Activated CD8-positive, alpha-beta memory T cell treated with anti-CD3 and anti-CD28 coated beads, Interleukin-2, amount 10 ng/mL, durations not matched to agents 7 days and 5 days (primary cell): ENCODE data around the gene C20orf141. TPM values are rescaled to one million over a fixed set of nuclear protein-coding genes. Genes with fewer than 3 reads are reported as not detected.
"Not testable (repeated sequence)": the region's sequence is repeated elsewhere in the genome, so short reads cannot be mapped to it uniquely, and the experiment has no call there.

ENCODE experiments used
- ATAC-seq: fragments of 150-1000 bp; cut with Tn5 transposase; one replicate; pipeline ENCODE4 v1.10.0; 2021; ENCODE audit warnings: moderate library complexity
- CTCF ChIA-PET: fragments of 350-600 bp; sonication (Branson Sonifier 250); formaldehyde crosslinking; loops from one replicate; lab custom pipeline; 2021; ENCODE audit warnings: antibody characterized with exemption; lab: Charles Lee
- DNase-seq: peaks from one replicate; pipeline ENCODE4 v3.0.0-alpha.2; 2020
- H3K27ac Mint-ChIP-seq: one replicate; pipeline ENCODE4 v1.8.0; 2021; ENCODE audit warnings: mild to moderate bottlenecking, mixed read lengths
- H3K27me3 Mint-ChIP-seq: one replicate; pipeline ENCODE4 v1.8.0; 2021; ENCODE audit warnings: mixed read lengths
- H3K36me3 Mint-ChIP-seq: one replicate; pipeline ENCODE4 v1.8.0; 2021; ENCODE audit warnings: mild to moderate bottlenecking, mixed read lengths
- H3K4me1 Mint-ChIP-seq: one replicate; pipeline ENCODE4 v1.8.0; 2021; ENCODE audit warnings: mixed read lengths
- H3K4me3 Mint-ChIP-seq: one replicate; pipeline ENCODE4 v1.8.0; 2021; ENCODE audit warnings: mild to moderate bottlenecking, moderate library complexity, mixed read lengths
- H3K9me3 Mint-ChIP-seq: one replicate; pipeline ENCODE4 v1.8.0; 2022; ENCODE audit warnings: low read depth, mixed read lengths
- total RNA-seq, 2 experiments: library from RNA; stranded (reverse); gene quantifications; one replicate each; pipeline ENCODE4 v1.2.3, GENCODE V29; 2021

The C20orf141 gene
- total RNA-seq, 2 experiments from 2014 or later = not detected

- peaks cover 10% of the 10 kb centered on the region for H3K4me1 Mint-ChIP-seq
- no peak overlapping the region for H3K4me3 Mint-ChIP-seq
- peaks cover 3% of the 10 kb centered on the region for H3K36me3 Mint-ChIP-seq
- no peak for DNase-seq
- no peak for ATAC-seq
- no peaks in the 10 kb centered on the region for H3K9me3 Mint-ChIP-seq
- no peak overlapping the region for H3K27ac Mint-ChIP-seq
- peaks cover 71% of the 10 kb centered on the region for H3K27me3 Mint-ChIP-seq
- CTCF ChIA-PET = no interaction called here
Observed at GRCh38 chr20:2804852-2805688, 9.7 kb upstream of the C20orf141 start.

DNA sequence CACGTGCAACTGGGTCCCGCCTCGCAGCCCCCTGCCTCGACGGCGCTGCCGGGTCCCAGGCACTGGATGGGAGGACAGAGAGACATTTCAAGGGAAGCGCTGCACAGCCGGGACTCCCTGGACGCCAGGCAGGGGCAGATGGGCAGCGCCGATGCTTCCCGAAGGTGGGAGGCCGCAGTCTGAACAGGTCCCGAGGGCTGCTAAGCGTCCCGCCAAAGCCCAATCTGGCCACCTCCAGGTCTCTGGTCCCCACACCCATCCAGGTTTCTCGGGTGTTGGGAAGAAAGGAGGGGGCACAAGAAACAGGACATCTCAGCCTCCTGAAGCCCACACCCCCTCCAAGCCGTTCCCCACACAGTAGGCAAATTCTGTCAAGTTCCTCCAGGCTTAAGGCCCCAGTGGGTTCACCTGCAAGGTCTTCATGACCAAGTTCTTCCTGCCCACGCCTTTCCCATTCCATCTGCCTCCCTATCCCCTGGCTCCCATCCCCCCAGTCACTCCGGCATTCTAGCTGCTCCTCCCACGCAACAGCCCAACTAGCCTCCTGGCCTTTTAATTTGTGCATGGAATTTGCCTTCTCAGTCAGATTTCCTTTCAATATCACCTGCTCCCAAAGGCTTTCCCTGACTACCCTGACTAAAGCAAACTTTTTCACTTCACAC is 9.0 kb upstream of the C20orf141 start:
- CTCF ChIA-PET = no interaction called here
- peaks cover 3% of the 10 kb centered on the region for H3K36me3 Mint-ChIP-seq
- H3K4me1 Mint-ChIP-seq = peaks cover 6% of the 10 kb centered on the region
- H3K4me3 Mint-ChIP-seq = no peak overlapping the region
- DNase-seq = no peak
- H3K27me3 Mint-ChIP-seq = peaks cover 71% of the 10 kb centered on the region
- ATAC-seq = no peak
- no peak overlapping the region for H3K27ac Mint-ChIP-seq
- H3K9me3 Mint-ChIP-seq = no peaks in the 10 kb centered on the region

DNA sequence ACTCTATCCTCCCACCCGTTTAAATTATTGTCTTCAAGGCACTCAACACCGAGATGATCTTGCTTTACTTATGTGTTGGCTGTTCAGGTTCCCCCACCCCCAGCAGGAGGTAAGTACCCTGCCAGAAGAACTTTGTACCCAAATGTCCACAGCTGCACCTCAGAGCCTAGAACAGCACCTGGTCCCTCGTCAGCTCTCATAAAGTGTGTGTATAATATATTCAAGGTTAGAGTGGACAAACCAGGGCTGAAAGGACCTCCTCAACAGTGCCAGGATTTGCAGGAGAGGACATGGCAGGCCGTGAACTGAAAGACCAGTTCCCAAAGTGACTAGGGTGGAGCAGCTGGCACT is 8.5 kb upstream of the C20orf141 start:
- ATAC-seq (no peak), DNase-seq (no peak)
- Mint-ChIP-seq H3K36me3 (peaks cover 1% of the 10 kb centered on the region), H3K27ac (no peak overlapping the region), H3K9me3 (no peaks in the 10 kb centered on the region), H3K4me1 (peaks cover under 1% of the 10 kb centered on the region), H3K4me3 (no peak overlapping the region), H3K27me3 (peaks cover 71% of the 10 kb centered on the region)
- CTCF ChIA-PET = no interaction called here

DNA sequence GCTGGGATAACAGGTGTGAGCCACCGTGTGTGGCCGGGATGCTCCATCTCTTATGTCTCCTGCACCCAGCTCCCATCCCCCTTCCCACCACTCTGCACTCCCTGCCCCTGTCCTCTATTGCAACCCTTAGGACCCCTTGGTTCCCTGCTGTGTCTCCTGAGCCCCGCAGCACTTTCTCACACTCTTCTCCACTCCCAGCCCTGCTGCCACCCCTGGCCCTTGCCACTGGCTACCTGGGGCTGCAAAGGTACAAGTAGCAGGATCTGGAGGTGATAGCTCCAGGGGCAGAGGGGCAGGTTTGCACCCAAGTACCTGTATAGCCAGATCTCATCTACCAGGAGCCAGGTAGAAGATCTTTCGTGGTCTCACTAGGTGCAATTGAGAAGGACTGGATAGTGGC is 7.8 kb upstream of the C20orf141 start:
- H3K27me3 Mint-ChIP-seq = peaks cover 72% of the 10 kb centered on the region
- CTCF ChIA-PET = no interaction called here
- H3K9me3 Mint-ChIP-seq = no peaks in the 10 kb centered on the region
- DNase-seq (no peak), ATAC-seq (no peak)
- no peak overlapping the region for H3K4me3 Mint-ChIP-seq
- no peaks in the 10 kb centered on the region for H3K4me1 Mint-ChIP-seq
- peaks cover 1% of the 10 kb centered on the region for H3K36me3 Mint-ChIP-seq
- H3K27ac Mint-ChIP-seq = no peak overlapping the region

DNA sequence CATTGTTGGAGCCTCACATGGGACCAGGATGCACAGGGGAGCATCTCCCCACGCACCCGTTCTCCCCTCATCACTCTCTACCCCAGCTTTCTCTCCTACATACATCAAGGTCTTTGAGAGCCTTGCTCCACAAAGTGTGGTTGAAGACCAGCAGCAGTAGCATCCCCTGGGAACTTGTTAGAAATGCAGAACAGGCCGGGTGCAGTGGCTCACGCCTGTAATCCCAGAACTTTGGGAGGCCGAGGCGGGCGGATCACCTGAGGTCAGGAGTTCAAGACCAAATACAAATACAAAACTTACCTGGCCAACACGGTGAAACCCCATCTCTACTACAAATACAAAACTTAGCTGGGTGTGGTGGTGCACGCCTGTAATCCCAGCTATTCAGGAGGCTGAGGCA is 6.9 kb upstream of the C20orf141 start:
- peaks cover 71% of the 10 kb centered on the region for H3K27me3 Mint-ChIP-seq
- H3K36me3 Mint-ChIP-seq, H3K4me3 Mint-ChIP-seq, H3K9me3 Mint-ChIP-seq, CTCF ChIA-PET, H3K27ac Mint-ChIP-seq, H3K4me1 Mint-ChIP-seq, DNase-seq, ATAC-seq: not testable (repeated sequence)

- Mint-ChIP-seq H3K27ac (no peak overlapping the region), H3K4me3 (no peak overlapping the region), H3K4me1 (peaks cover 2% of the 10 kb centered on the region), H3K36me3 (no peaks in the 10 kb centered on the region), H3K27me3 (peaks cover 72% of the 10 kb centered on the region), H3K9me3 (peaks cover 6% of the 10 kb centered on the region)
- DNase-seq (no peak), ATAC-seq (no peak)
- CTCF ChIA-PET = interaction anchor here (0.6 kb wide), 1 partner anchor 56 kb away, joined by 3 read pairs; no protein-coding TSS in a partner anchor
Observed at GRCh38 chr20:2809690-2810089, 5.1 kb upstream of the C20orf141 start.

DNA sequence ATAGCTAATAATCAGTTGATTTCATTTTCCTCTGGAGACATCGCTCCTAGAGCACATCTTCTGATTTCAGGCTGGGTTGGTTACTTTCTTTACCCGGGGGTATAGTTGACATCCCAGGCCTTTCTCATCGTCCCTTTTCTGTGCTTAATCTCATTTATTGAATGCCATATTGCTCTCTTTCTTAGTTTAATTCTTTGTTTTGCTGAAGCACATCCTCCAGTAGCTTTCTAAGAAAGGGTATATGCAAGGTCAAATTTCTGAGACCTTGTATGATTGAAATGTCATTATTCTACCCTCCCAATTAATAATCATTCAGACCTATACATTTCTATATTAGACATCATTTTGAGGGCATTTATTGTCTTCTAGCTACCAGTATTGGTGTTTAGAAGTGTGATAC is 2.6 kb upstream of the C20orf141 start:
- Mint-ChIP-seq H3K4me1 (peaks cover 5% of the 10 kb centered on the region), H3K27ac (no peak overlapping the region), H3K4me3 (no peak overlapping the region), H3K36me3 (no peaks in the 10 kb centered on the region), H3K27me3 (peaks cover 49% of the 10 kb centered on the region), H3K9me3 (peaks cover 6% of the 10 kb centered on the region)
- no peak for ATAC-seq
- CTCF ChIA-PET = interaction anchor here (0.5 kb wide), 1 partner anchor 220 kb away, joined by 3 read pairs; no protein-coding TSS in a partner anchor
- DNase-seq = no peak

DNA sequence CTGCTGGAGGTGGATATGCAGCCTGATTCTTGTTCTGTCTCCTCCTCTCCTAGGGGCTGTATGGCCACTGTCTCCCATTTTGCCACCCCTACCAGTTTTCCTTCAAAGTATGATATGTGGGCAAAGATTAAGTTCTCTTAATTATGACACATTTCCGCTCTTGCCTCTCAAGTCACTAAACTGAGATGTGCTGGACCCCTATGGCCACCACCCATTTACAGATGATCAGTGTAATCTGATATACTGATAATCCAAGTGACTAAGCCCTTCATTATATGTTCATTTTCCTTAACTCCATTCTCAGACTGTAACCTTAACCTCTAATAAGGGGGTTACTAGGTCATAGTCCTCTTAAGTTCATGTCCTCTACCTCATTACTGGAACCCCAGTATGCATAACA is 711 bp upstream of the C20orf141 start:
- ATAC-seq (no peak), DNase-seq (no peak)
- Mint-ChIP-seq H3K4me1 (peaks cover 5% of the 10 kb centered on the region), H3K9me3 (peaks cover 6% of the 10 kb centered on the region), H3K27ac (no peak overlapping the region), H3K36me3 (no peaks in the 10 kb centered on the region), H3K27me3 (peaks cover 41% of the 10 kb centered on the region), H3K4me3 (no peak overlapping the region)
- CTCF ChIA-PET = no interaction called here

- DNase-seq = peak; percentile 32
- Mint-ChIP-seq H3K9me3 (peaks cover 6% of the 10 kb centered on the region), H3K27me3 (peaks cover 49% of the 10 kb centered on the region), H3K4me3 (no peak overlapping the region), H3K4me1 (peaks cover 8% of the 10 kb centered on the region), H3K36me3 (no peaks in the 10 kb centered on the region), H3K27ac (no peak overlapping the region)
- CTCF ChIA-PET = no interaction called here
- no peak for ATAC-seq
Observed at GRCh38 chr20:2815242-2815900, 584 bp downstream of the C20orf141 start.

DNA sequence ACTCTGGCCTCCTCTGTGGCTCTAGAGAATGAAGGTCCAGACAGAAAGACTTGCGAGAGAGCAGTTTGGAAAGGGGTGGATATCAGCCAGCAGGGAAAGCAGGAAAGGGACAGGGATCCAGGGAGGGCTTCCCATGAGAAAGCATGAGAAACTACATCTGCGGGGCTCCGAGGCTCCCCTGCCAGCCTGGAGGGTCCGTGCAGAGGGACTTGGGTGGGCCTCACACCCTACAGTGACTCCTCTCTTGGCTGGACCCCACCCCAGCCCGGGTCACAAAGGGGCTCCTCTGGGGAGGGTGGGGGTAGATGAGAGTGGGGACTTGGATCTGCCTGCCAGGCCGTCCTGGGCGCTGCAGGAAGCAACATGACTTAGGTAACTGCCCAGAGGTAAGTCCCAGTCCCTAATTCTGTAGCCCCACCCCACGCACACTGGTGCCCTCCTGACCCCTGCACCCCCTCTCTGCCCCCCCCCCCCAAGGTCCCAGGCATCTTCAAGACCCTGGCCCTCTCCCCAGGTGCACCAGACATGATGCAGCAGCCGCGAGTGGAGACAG is 1.3 kb downstream of the C20orf141 start, which contains the start of gene TMEM239:
TMEM239 (plus strand) TSS at position 335 of the 553 bp plus-strand sequence; CDS start at position 526, 191 bp downstream.
- H3K27ac Mint-ChIP-seq = no peak within 1 kb of the TSS
- peak; percentile 37 for DNase-seq
- peaks cover 50% of the 10 kb centered on the region for H3K27me3 Mint-ChIP-seq
- H3K9me3 Mint-ChIP-seq = peaks cover 6% of the 10 kb centered on the region
- CTCF ChIA-PET = no interaction called here
- no peak within 1 kb of the TSS for H3K4me3 Mint-ChIP-seq
- H3K4me1 Mint-ChIP-seq = peaks cover 8% of the 10 kb centered on the region
- no peaks in the 10 kb centered on the region for H3K36me3 Mint-ChIP-seq
- ATAC-seq = no peak

DNA sequence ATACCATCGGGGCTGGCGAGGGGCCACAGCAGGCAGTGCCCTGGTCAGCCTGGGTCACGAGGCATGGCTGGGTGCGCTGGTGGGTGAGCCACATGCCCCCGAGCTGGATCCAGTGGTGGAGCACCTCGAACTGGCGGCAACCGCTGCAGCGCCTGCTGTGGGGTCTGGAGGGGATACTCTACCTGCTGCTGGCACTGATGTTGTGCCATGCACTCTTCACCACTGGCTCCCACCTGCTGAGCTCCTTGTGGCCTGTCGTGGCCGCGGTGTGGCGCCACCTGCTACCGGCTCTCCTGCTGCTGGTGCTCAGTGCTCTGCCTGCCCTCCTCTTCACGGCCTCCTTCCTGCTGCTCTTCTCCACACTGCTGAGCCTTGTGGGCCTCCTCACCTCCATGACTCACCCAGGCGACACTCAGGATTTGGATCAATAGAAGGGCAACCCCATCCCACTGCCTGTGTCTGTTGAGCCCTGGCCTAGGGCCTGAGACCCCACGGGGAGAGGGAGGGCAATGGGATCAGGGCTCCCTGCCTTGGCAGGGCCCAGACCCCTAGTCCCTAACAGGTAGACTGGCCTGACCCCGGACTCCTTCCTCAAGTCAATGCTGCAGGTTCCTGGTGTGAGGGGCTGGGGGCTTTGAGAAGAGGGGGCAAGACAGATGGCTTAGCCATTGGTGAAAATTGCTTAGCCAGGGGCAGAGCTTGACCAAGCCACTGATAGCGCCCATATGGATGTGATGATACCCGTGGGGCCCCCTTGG is 2.0 kb downstream of the C20orf141 start:
- H3K9me3 Mint-ChIP-seq = peaks cover 6% of the 10 kb centered on the region
- H3K4me1 Mint-ChIP-seq = peaks cover 12% of the 10 kb centered on the region
- ATAC-seq (no peak), DNase-seq (peak; percentile 43)
- no peak overlapping the region for H3K4me3 Mint-ChIP-seq
- peaks cover 47% of the 10 kb centered on the region for H3K27me3 Mint-ChIP-seq
- no peak overlapping the region for H3K27ac Mint-ChIP-seq
- H3K36me3 Mint-ChIP-seq = no peaks in the 10 kb centered on the region
- CTCF ChIA-PET = interaction anchor here (2.1 kb wide), 1 partner anchor 35 kb away, joined by 8 read pairs; no protein-coding TSS in a partner anchor

- ATAC-seq (no peak), DNase-seq (peak; percentile 25)
- no peak overlapping the region for H3K27ac Mint-ChIP-seq
- peaks cover 46% of the 10 kb centered on the region for H3K27me3 Mint-ChIP-seq
- CTCF ChIA-PET = interaction anchor here (2.1 kb wide), 1 partner anchor 35 kb away, joined by 8 read pairs; no protein-coding TSS in a partner anchor
- H3K9me3 Mint-ChIP-seq = peaks cover 3% of the 10 kb centered on the region
- no peaks in the 10 kb centered on the region for H3K36me3 Mint-ChIP-seq
- H3K4me1 Mint-ChIP-seq = peaks cover 17% of the 10 kb centered on the region
- no peak overlapping the region for H3K4me3 Mint-ChIP-seq
Observed at GRCh38 chr20:2817341-2817726, 2.5 kb downstream of the C20orf141 start.
